T-cell (primary cell): ENCODE data around the gene SELENON. TPM values are rescaled to one million over a fixed set of nuclear protein-coding genes. Genes with fewer than 3 reads are reported as not detected.

ENCODE experiments used
- ATAC-seq, 4 experiments: fragments of 200-7000 bp in 3 of 4; fragments of 150-1000 bp in 1 of 4; cut with Tn5 transposase; replicated peaks in 1 of 4; 1 replicate in 3 of 4; 2 replicates in 1 of 4; pipeline ENCODE4 v1.10.0; 2021; ENCODE audit warnings: moderate library complexity in 3 of 4, mild to moderate bottlenecking in 2 of 4, moderate number of reproducible peaks in 1 of 4
- CTCF ChIA-PET, 2 donors: fragments of 300-600 bp; sonication (Branson Sonifier 250); formaldehyde crosslinking; loops; one replicate each; lab custom pipeline; 2022; ENCODE audit warnings: antibody characterized with exemption in 2 of 2; lab: Charles Lee
- POLR2A ChIA-PET, 2 donors: fragments of 300-600 bp; sonication (Branson Sonifier 250); formaldehyde crosslinking; loops; one replicate each; lab custom pipeline; 2022; ENCODE audit warnings: antibody characterized with exemption in 2 of 2; lab: Charles Lee
- DNase-seq, 35 experiments: peaks; one replicate each; pipeline versions ENCODE4 v3.0.0 to v3.0.0-alpha.2; 2013 to 2023
- H3K27ac ChIP-seq: one replicate; pipeline ENCODE4 v1.5.1; 2013; ENCODE audit warnings: low read length
- H3K27me3 ChIP-seq, 2 experiments: replicated peaks in 1 of 2; 1 replicate in 1 of 2; 2 replicates in 1 of 2; pipeline versions ENCODE4 v1.6.1 to v1.7.0; 2013; ENCODE audit warnings: low read length in 1 of 2, mixed read lengths in 1 of 2; ENCODE audit not compliant: control insufficient read depth in 2 of 2, insufficient read depth in 2 of 2; ENCODE audit errors: extremely low read depth in 1 of 2
- H3K36me3 ChIP-seq, 2 donors: 1 replicate in 1 of 2; 2 replicates in 1 of 2; pipeline versions ENCODE4 v1.6.1 to v1.7.0; 2013; ENCODE audit warnings: low read length in 1 of 2; ENCODE audit not compliant: control insufficient read depth in 2 of 2, insufficient read depth in 1 of 2; ENCODE audit errors: extremely low read depth in 1 of 2
- H3K4me1 ChIP-seq, 2 experiments: 1 replicate in 1 of 2; 2 replicates in 1 of 2; pipeline versions ENCODE4 v1.6.1 to v1.7.0; 2013; ENCODE audit warnings: low read length in 2 of 2, mixed read lengths in 1 of 2; ENCODE audit not compliant: insufficient read depth in 2 of 2, control insufficient read depth in 1 of 2; ENCODE audit errors: extremely low read depth in 1 of 2
- H3K4me3 ChIP-seq, 2 donors: 1 replicate in 1 of 2; 2 replicates in 1 of 2; pipeline versions ENCODE4 v1.5.1 to v1.7.0; 2013; ENCODE audit warnings: mild to moderate bottlenecking in 2 of 2, low read length in 1 of 2, moderate library complexity in 1 of 2; ENCODE audit not compliant: control insufficient read depth in 1 of 2; ENCODE audit errors: extremely low read depth in 1 of 2
- H3K9me3 ChIP-seq: 2 replicates; pipeline ENCODE4 v1.7.0; 2013
- H3K27ac Mint-ChIP-seq, 2 donors: one replicate each; pipeline ENCODE4 v1.8.0; 2020 to 2021; ENCODE audit warnings: mild to moderate bottlenecking in 2 of 2, mixed read lengths in 2 of 2
- H3K27me3 Mint-ChIP-seq, 2 donors: one replicate each; pipeline ENCODE4 v1.8.0; 2021 to 2022; ENCODE audit warnings: mixed read lengths in 2 of 2
- H3K36me3 Mint-ChIP-seq: one replicate; pipeline ENCODE4 v1.8.0; 2021; ENCODE audit warnings: mixed read lengths
- H3K4me1 Mint-ChIP-seq, 3 donors: one replicate each; pipeline ENCODE4 v1.8.0; 2020 to 2022; ENCODE audit warnings: mixed read lengths in 3 of 3, mild to moderate bottlenecking in 1 of 3
- H3K4me3 Mint-ChIP-seq, 3 donors: one replicate each; pipeline ENCODE4 v1.8.0; 2020 to 2022; ENCODE audit warnings: mild to moderate bottlenecking in 3 of 3, mixed read lengths in 3 of 3, moderate library complexity in 3 of 3
- H3K9me3 Mint-ChIP-seq, 3 donors: one replicate each; pipeline ENCODE4 v1.8.0; 2020 to 2022; ENCODE audit warnings: mixed read lengths in 3 of 3
- WGBS: methylation state at CpG from one replicate; pipeline ENCODE4 v1.1.5; 2013; ENCODE audit warnings: missing lambda C conversion rate; ENCODE audit not compliant: insufficient coverage; 5-methylcytosine and 5-hydroxymethylcytosine counted together
- total RNA-seq, 35 experiments: library from RNA in 6 of 35; stranded (reverse) in 6 of 35; fragments of 120-200 nt in 1 of 35; gene quantifications; one replicate each; pipeline versions ENCODE4 v1.2.1 to v1.2.4 and lab custom pipeline; 2013 to 2026

SELENON gene
- total RNA-seq, 5 donors from 2014 or later (not counting 1 experiment from before 2014, with no cell fraction given) = 22.4 to 28.9 (median 25.9) TPM

DNA sequence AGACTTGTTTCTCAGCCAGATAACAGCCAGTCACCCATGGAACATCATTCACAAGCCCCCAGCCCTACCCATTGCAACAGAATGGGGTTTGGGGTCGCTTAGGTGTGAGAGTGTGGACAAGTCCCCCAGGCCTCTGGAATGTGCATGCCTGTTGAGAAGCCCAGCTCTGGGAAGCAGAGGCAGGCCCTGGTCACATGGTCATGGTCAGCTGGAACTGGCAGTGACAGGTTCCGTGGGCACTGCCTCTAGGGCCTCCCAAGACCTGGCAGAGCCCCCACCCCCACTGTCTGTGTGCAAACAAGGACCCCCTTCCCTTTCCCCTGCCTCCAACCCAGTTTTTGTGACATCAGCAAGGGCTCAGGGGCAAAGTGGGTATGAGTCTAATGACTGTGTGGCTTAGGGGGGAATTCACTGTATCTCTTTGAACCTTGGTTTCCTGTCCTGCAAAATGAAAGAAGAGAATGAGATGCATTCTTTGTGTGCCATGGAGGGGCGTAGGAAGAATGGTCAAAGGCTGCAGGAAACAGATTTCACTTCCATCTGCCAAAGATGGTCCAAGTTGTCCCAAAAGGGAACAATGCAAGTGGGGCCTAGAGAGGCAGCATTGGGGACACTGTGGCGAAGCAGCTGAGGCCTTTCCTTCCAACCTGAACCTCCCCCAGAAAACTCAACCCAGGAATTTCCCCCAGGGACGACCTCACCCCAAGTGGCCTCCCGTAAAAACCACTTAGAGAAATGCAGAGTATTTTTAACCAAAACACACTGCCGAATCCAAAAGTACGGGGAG, 34.7 kb upstream of the SELENON start:
- Histone ChIP-seq H3K9me3 (no peaks in the 10 kb centered on the region), H3K36me3 (peaks cover 8 to 15% of the 10 kb centered on the region in 2 donors), H3K4me1 (peaks cover 33 to 38% of the 10 kb centered on the region in 2 experiments), H3K27me3 (no peaks in the 10 kb centered on the region), H3K27ac (peak overlapping the region; percentile 31), H3K4me3 (no peak overlapping the region)
- CTCF ChIA-PET = no interaction called here
- Mint-ChIP-seq H3K4me3 (peak overlapping the region in 1 of 3 donors; percentile 46), H3K27ac (peak overlapping the region; percentile 74 to 91), H3K27me3 (no peaks in the 10 kb centered on the region), H3K36me3 (peaks cover 20% of the 10 kb centered on the region), H3K9me3 (no peaks in the 10 kb centered on the region), H3K4me1 (peaks cover 32 to 50% (median 33%) of the 10 kb centered on the region in 3 donors)
- peak in 1 of 35 experiments; percentile 21 for DNase-seq
- 61% methylated on average over 6 of the region's 8 CpGs for WGBS
- POLR2A ChIA-PET = no interaction called here
- ATAC-seq = peak in 1 of 4 experiments; percentile 23

GRCh38 chr1:25765923-25766589, 33.9 kb upstream of the SELENON start:
- DNase-seq (peak in 12 of 35 experiments; percentile 8 to 61 (median 18)), ATAC-seq (peak; percentile 26 to 75 (median 30))
- H3K36me3 ChIP-seq = peaks cover 3 to 13% of the 10 kb centered on the region in 2 donors
- H3K4me3 Mint-ChIP-seq = peak overlapping the region in 1 of 3 donors; percentile 46
- WGBS = 74% methylated on average over 5 of the region's 13 CpGs
- no peaks in the 10 kb centered on the region for H3K27me3 Mint-ChIP-seq
- H3K4me1 Mint-ChIP-seq = peaks cover 40 to 57% (median 40%) of the 10 kb centered on the region in 3 donors
- POLR2A ChIA-PET = no interaction called here
- H3K4me3 ChIP-seq = no peak overlapping the region
- peaks cover 17% of the 10 kb centered on the region for H3K36me3 Mint-ChIP-seq
- peak overlapping the region; percentile 31 for H3K27ac ChIP-seq
- H3K4me1 ChIP-seq = peaks cover 38 to 46% of the 10 kb centered on the region in 2 experiments
- H3K27me3 ChIP-seq = no peaks in the 10 kb centered on the region
- no peaks in the 10 kb centered on the region for H3K9me3 Mint-ChIP-seq
- CTCF ChIA-PET = no interaction called here
- H3K9me3 ChIP-seq = no peaks in the 10 kb centered on the region
- H3K27ac Mint-ChIP-seq = peak overlapping the region; percentile 74 to 91

DNA sequence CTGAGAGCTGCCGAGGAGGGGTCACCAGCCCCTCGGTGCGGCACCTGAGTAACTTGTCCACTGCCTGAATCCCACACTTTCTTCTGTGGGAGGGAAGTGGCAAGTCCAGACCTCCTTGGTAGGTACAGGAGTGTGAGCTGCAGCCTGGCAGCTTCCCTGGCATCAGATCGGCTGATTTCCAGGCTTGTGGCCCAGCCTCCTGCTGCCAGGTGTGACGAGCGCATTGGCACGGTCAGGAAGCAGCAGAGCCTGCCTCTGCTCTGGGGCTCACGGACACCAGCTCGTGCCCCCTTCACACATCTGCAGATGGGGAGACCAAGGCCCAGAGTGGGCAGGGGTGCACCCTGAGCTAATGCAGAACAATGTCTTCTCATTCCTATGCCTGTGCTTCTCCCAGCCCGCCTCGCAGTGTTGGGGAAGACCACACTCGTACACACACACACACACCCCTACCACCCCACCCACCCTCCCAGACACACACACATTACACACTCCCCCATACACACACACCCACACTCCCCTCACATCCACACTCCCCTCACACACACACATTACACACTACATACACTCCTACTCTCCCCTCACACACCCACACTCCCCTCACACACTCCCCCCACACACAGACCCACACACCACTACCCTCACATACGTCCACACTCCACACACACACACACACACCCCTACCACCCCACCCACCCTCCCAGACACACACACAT, 33.1 kb upstream of the SELENON start:
- peaks cover 3 to 16% of the 10 kb centered on the region in 2 donors for H3K36me3 ChIP-seq
- Mint-ChIP-seq H3K27me3 (no peaks in the 10 kb centered on the region), H3K36me3 (peaks cover 24% of the 10 kb centered on the region), H3K9me3 (no peaks in the 10 kb centered on the region), H3K4me3 (peak overlapping the region in 1 of 3 donors; percentile 46), H3K27ac (peak overlapping the region; percentile 74 to 91), H3K4me1 (peaks cover 48 to 66% (median 48%) of the 10 kb centered on the region in 3 donors)
- H3K4me3 ChIP-seq = no peak overlapping the region
- ChIA-PET POLR2A (no interaction called here), CTCF (no interaction called here)
- ATAC-seq (peak in 1 of 4 experiments; percentile 14), DNase-seq (peak in 1 of 35 experiments; percentile 14)
- peaks cover 46 to 54% of the 10 kb centered on the region in 2 experiments for H3K4me1 ChIP-seq
- H3K27ac ChIP-seq = peak overlapping the region; percentile 31
- no peaks in the 10 kb centered on the region for H3K9me3 ChIP-seq
- 88% methylated on average over 10 of the region's 13 CpGs for WGBS
- no peaks in the 10 kb centered on the region for H3K27me3 ChIP-seq

DNA sequence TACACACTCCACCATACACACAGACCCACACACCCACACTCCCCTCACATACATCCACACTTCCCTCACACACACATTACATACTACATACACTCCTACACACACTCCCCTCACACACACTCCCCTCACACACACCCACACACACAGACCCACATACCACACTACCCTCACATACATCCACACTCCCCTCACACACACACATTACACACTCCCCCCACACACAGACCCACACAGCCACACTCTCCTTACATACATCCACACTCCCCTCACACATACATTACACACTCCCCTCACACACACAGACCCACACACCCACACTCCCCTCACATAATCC, 32.6 kb upstream of the SELENON start:
- peaks cover 3 to 21% of the 10 kb centered on the region in 2 donors for H3K36me3 ChIP-seq
- H3K36me3 Mint-ChIP-seq = peaks cover 28% of the 10 kb centered on the region
- CTCF ChIA-PET = no interaction called here
- POLR2A ChIA-PET = no interaction called here
- H3K9me3 ChIP-seq = no peaks in the 10 kb centered on the region
- no peak for DNase-seq
- peak overlapping the region; percentile 15 to 22 for H3K27ac Mint-ChIP-seq
- H3K4me3 ChIP-seq = no peak overlapping the region
- H3K9me3 Mint-ChIP-seq = no peaks in the 10 kb centered on the region
- H3K4me3 Mint-ChIP-seq = peak overlapping the region in 1 of 3 donors; percentile 24
- no peaks in the 10 kb centered on the region for H3K27me3 Mint-ChIP-seq
- H3K4me1 Mint-ChIP-seq = peaks cover 53 to 71% (median 53%) of the 10 kb centered on the region in 3 donors
- peaks cover 51 to 59% of the 10 kb centered on the region in 2 experiments for H3K4me1 ChIP-seq
- ATAC-seq = no peak
- H3K27ac ChIP-seq = no peak overlapping the region
- no peaks in the 10 kb centered on the region for H3K27me3 ChIP-seq

DNA sequence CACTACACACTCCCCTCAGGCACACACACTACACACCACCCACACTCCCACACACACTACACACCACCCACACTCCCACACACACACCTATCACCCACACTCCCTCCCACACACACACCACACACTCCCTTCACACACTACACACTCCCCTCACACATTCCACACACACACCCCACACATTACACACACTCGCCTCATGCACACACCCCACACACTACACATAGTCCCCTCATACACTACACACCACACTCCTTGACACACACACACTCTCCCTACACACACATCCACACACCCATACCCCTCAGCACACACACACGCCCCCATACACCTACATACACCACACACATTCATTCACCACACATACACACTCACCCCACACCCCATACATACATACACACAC, 31.0 kb upstream of the SELENON start:
- CTCF ChIA-PET = no interaction called here
- Mint-ChIP-seq H3K27me3 (no peaks in the 10 kb centered on the region), H3K27ac (peak overlapping the region; percentile 77 to 82), H3K36me3 (peaks cover 28% of the 10 kb centered on the region), H3K4me3 (peak overlapping the region in 1 of 3 donors; percentile 48), H3K9me3 (no peaks in the 10 kb centered on the region), H3K4me1 (peaks cover 69 to 87% (median 69%) of the 10 kb centered on the region in 3 donors)
- peaks cover 3 to 23% of the 10 kb centered on the region in 2 donors for H3K36me3 ChIP-seq
- DNase-seq (no peak), ATAC-seq (no peak)
- no peaks in the 10 kb centered on the region for H3K27me3 ChIP-seq
- H3K9me3 ChIP-seq = no peaks in the 10 kb centered on the region
- POLR2A ChIA-PET = no interaction called here
- no peak overlapping the region for H3K27ac ChIP-seq
- H3K4me1 ChIP-seq = peaks cover 67 to 75% of the 10 kb centered on the region in 2 experiments
- no peak overlapping the region for H3K4me3 ChIP-seq
- WGBS = 100% methylated on average over 2 of the region's 2 CpGs
